GM19328 (cell line): Measurements from ENCODE around the gene PAN2.
"Not testable (repeated sequence)": the region's sequence is repeated elsewhere in the genome, so short reads cannot be mapped to it uniquely, and the experiment has no call there.

Source experiments
- ATAC-seq: cut with Tn5 transposase; IDR thresholded peaks from one replicate; pipeline ENCODE4 v1.9.1; 2021; ENCODE audit warnings: mild to moderate bottlenecking, moderate library complexity; ENCODE audit not compliant: unreplicated experiment

PAN2 gene

DNA sequence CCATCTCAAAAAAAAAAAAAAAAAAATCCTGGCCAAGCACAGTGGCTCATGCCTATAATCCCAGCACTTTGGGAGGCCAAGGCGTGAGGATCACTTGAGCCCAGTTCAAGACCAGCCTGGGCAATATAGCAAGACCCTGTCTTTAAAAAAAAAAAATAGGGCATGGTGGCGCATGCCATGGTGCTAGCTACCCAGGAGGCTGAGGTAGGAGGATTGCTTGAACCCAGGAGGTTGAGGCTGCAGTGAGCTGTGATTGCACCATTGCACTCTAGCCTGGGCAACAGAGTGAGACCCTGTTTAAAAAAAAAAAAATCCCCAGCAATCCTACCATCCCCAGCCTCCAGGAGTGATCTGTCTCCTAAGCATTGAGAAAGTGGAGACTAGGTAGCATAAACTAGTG, 8.5 kb upstream of the PAN2 start:
- ATAC-seq: not testable (repeated sequence)

DNA sequence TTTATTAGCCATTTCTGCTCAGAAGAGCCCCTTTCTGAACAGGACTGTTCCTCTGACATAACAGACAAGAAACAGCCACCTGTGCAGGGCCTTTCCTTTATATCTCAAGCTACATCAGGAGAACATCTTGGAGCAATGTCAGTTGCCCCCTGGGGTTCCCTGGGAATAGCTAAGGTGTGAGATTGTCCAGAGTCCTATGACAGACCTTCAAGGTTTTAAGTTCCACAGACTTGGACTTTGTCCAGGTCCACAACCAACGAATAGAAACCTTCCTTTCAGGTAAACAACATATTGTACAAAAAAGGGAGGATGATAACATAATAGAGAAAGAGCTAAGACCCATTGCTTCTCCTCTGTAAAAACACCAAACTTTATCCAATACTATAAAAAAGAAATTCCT, 7.8 kb upstream of the PAN2 start:
- no peak for ATAC-seq

DNA sequence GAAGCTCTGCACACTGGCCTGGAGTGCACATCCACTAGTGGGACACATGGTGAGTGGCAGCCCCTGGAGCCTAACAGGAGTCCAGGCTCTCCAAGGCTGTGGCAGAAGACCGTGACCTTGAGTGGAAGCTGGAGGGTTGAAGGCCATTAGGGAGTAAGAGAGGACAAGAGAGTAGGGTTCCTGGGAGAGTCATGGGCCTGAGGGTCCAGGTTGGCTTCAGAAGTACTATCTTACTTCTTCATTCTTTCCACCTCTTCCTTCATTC, 5.3 kb upstream of the PAN2 start:
- no peak for ATAC-seq

DNA sequence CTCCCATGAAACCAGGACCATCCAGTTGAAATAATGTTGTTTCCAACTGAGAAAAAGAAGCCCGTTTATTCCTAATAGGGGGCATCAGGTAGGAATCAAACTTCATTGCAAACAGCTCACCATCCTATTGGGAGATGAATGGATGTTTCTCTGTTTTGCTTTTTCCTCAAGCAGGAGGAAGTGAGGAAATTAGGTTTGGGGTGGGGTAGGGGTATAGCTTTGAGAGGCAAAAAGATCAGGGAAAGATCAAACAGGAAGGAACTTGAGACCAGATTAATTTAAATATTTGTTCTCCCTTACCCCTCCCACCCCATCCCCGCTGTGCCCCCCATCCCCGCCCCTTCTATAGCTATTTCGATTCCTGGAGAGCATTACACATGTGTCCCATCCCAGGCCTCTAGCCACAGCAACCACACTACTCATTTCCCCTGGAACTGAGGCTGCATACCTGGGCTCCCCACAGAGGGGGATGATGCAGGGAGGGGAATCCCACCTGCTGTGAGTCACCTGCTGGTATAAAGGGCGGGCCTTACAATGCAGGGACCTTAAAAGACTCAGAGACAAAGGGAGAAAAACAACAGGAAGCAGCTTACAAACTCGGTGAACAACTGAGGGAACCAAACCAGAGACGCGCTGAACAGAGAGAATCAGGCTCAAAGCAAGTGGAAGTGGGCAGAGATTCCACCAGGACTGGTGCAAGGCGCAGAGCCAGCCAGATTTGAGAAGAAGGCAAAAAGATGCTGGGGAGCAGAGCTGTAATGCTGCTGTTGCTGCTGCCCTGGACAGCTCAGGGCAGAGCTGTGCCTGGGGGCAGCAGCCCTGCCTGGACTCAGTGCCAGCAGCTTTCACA, 4.7 kb upstream of the PAN2 start, which contains the start of gene IL23A:
IL23A (plus strand) TSS at position 577 of the 850 bp plus-strand sequence; CDS start at position 738, 161 bp downstream.
- ATAC-seq: no peak

DNA sequence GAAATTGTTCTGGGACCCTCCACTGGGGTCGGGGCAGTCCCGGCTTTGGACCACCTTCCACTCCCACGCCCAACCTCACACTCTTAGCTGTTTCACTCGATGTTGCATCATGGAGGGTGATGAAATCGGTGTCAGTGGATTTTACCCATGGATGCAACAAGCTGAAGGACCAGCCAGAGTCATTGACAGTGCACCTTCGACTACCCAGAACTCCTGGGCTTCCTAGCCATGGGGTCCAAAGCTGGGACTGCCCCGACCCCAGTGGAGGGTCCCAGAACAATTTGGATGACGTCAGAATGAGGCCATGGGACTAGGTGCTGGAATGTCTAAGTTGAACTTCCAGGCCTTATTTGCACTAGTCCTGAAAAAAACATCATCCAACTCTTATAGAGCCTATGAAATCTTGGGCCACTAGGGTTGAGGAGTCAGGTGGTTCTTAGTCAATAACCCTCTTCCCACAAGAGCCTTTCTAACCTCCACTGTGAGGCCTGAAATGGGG, 4.0 kb upstream of the PAN2 start:
- ATAC-seq: no peak

DNA sequence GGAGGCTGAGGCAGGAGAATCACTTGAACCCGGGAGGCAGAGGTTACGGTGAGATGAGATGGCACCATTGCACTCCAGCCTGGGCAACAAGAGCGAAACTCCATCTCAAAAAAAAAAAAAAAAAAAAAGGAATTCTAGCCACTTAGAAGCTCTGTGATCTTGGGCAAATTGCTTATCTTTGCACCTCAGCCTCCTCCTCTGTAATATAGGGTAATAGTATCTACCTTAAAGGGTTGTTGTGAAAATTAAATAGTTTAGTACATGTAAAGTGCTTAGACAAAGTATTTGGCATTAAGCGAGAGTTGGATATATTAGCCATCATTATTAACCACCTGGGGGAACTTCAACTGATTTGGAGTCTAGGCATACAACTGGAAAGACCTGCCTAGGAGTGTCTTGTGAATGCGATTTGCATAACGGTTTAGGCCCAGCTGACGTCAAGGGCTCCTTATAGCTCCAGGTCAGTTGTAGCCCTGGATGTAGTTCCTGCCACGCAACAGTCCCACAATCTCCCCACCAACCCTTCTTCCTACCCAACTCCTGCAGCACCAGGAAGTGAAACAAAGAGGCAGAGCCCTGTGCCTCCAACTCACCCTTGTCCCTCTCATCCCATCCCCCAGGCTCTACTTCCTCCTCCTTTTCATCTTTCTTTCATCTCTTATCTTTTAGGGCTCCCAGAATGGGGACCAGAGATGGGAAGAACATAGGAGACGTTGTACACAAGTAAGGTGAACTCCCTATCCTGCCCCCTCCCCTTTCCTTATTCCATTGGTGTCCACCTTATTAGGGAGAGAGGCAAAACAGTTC, 2.8 kb upstream of the PAN2 start:
- no peak for ATAC-seq

DNA sequence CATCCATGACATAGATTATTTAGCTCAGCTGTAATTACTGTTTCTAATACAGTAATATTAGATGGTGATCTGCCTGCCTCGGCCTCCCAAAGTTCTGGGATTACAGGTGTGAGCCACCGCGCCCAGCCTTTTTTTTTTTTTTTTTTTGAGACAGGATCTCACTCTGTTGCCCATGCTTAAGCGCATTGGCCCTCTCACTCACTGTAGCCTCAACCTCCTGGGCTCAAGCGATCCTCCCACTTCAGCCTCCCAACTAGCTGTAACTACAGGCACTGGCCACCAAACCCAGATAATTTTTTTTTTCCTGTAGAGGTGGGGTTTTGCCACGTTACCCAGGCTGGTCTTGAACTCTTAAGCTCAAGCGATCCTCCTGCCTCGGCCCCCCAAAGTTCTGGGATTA, 1.7 kb upstream of the PAN2 start:
- not testable (repeated sequence) for ATAC-seq

DNA sequence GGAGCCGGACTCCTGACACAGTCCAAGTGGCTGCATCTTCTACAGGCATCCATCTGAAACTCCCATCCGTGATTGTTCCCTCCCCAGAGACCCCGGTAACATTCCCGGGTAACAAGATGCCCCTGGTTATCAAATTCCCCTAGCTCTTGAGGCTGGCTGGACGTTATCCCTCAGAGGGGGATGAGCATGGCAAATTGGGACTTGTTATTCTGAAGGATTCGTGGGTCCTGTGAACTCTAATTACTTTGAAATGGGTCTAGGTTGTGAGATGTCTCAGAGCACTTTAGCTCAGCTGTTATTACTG, 642 bp upstream of the PAN2 start:
- ATAC-seq: no peak

DNA sequence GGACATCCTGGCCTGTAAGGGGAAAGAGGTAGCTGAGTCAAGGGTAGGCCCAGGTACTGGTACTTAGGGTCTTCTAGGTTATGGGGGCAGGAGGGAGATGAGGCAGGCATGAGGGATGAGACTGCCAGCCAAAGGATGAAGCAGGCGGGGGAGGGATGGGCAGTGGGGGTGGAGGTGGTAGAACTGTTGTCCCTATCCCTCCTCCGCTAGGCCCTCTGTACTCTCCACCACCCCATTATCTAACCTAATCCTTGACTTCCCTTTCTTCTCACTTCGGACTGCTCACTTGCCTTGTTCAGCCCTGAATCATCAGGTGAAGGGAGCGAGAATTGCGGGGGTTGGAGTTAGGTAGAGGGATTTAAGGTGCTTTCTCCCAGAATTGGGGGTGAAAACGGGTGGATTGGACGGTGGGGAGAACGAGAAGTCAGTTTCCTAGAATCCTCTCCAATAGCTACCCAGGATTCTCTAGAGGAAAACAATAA, 562 bp downstream of the PAN2 start:
- no peak for ATAC-seq

DNA sequence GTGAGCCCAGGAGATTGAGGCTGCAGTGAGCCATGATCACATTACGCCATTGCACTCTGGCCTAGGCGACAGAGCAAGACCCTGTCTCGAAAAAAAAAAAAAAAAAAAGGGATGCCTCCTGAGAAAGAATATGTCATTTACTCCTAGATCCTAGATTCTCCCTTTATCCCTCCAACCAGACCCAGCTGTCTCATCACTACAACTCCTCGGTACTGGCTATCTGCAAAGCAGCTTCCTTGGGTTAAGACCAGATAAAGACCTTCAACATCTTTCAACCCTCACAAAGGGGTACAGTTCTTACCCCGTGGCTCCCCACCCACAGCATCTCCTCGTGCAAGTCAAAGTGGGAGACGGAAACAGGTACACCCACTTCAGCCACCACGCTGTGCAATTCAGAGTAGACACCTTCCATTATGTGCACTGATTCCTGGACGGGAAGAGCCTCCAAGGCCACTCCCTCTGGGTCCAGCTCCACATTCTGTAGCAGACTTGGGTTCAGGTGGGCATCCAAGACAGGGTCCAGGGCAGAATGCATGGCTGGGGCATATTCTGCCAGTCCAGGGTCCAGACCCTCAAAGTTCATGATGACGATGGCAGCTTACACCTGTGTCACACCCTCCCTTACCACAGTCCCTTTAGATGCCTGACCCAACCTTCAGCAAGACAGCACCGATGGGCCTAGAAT, 1.1 kb downstream of the PAN2 start:
- no peak for ATAC-seq

DNA sequence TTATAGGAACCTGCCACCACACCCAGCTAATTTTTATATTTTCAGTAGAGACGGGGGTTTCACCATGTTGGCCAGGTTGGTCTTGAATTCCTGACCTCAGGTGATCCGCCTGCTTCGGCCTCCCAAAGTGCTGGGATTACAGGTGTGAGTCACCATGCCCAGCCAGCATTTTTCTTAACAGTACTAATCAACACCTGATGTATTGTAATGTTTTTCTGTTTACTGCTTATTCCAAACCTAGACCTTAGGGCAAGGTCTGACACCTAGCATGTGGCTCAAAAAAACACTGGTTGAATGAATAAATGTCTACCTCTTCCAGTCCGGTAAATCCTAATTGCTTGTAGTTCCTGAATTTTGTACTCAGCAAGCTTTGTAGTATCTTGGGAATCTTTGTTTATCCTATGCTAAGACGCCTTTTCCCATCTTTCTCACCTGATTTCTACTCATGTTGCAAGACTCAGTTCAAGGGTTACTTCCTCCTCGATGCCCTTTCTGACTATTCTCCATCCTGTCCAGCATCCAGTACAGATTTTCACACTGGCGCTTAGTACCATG, 2.8 kb downstream of the PAN2 start:
- ATAC-seq: no peak

DNA sequence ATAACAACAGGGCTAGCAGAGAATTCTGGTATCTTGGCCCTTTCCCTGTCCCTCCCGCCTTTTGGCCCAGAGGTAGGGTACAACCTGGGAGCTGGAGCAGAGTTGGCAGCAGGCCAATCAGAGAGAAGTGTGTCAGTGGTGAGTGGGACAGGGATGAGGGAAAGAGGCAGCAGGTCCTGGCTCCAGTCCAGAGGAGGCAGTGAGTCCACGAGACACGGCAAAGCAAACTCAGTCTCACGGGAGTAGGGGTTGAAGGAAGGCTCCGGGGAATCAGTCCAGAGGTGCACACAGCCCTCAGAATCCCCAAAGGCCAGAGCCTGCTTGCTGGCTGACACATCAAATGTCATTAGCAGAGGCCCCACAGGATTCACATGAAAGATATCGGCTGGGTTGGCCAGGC, 7.3 kb downstream of the PAN2 start:
- ATAC-seq: no peak

DNA sequence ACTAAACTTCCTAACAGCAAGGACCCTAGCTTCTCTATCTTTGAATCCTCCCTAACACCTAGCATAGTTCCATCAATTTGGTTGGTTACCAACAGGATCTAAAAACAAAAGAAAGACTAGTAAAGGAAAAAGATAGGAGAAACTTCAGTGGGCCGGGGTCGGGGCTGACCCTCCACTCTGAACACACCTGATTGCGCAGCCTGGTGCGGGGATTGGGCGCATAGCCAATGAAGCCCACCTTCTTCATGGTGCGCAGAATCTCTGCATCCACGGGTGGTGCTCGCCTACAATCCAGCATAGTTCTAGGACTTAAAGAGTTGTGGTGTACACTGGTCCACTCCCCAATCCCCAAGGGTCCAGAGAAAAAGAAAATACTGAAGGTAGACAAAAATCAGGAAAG, 7.7 kb downstream of the PAN2 start:
- no peak for ATAC-seq

DNA sequence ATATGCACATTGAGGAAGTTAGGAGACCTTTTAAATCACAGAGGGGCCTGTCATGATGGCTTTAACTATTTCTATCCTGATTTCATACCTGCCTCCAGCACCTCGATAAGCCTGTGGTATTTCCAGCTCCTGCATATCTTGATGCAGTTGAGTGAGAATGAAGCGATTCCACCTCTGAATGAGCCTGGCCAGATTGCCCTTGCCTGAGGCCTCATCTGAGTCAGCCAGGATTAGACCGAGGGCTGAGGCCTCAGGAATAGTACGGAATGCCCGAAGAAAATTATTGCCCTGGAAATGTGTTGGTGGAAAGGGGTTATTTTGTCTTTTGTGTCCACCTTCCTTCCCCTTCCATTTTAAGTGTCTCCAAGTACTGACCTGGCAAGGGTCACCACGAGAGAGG, 9.6 kb downstream of the PAN2 start:
- no peak for ATAC-seq

DNA sequence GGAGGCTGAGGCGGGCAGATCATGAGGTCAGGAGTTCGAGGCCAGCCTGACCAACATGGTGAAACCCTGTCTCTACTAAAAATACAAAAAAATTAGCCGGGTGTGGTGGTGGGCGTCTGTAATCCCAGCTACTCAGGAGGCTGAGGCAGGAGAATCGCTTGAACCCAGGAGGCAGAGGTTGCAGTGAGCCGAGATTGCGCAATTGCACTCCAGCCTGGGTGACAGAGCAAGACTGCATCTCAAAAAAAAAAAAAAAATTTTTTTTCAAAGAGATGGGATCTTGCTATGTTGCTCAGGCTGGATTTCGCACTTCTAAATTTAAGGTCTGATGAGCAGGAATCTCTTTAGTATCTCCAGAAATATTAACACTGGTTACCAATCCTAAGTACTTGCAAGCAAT, 12.2 kb downstream of the PAN2 start:
- not testable (repeated sequence) for ATAC-seq

DNA sequence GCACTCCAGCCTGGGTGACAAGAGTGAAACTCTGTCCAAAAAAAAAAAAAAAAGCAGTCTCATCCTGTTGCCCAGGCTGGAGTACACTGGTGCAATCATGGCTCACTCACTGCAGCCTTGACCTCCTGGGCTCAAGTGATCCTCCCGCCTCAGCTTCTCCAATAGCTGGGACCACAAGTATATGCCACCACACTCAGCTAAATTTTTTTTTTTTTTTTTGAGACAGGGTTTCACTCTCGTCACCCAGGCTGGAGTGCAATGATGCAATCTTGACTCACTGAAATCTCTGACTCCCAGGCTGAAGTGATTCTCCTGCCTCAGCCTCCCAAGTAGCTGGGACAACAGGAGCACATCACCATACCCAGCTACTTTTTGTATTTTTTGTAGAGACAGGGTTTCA, 12.8 kb downstream of the PAN2 start:
- no peak for ATAC-seq

DNA sequence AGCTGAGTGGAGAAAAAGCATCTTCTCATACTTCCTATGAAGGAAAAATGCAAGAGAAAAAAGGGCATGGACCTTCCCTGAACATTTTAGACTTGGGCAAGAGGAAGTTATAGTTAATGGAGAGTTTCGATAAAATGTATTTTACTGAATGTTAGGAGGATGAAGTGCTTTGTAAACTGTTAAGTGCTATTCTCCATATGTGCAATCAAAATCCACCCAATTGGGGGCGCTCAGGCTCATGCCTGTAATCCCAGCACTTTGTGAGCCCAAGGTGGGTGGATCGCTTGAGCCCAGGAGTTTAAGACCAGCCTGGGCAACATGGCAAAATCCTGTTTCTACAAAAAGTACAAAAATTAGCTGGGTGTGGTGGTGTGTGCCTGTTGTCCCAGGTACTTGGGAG, 16.1 kb downstream of the PAN2 start:
- ATAC-seq: no peak

DNA sequence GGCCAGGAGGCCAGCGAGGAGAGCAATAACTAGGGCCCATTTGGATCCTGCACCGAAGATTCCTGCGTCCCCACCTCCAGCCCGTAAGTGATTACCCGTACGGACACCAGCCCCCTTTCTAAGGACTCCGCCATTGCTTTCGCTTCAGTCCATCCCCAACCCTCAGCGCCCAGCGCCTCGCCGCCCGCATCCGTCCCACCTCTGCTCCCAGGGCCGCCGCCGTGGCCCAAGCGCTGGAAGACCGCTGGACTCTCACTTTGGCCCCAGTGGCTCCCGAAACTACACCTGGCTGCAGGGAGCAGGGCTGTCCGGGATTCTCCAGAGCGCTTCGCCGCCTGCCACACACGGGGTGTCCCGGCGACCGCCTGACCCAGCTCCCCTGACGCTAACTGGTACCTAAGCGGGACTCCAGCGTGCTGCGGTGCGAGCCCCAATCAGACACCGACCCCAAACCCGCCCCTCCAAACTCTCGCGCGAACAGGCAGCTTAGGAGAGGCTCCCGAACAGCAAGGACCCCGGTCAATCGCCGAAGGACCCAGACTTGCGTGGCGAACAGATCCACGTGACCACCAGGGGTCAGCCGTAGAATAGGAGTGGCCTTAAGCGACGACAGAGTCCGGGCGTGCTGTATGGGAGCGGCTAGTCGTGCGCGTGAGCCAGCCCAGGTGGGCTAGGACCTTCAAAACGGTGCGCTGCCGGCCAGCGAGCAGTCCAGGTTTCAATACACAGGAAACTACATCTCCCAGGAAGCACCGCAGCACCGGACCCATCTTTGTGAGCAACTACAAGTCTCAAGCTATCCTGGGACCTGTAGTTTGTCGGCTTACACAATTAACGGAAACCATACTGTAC, 18.0 kb downstream of the PAN2 start, which contains the start of gene CNPY2:
CNPY2 (minus strand) TSS at position 367 of the 852 bp plus-strand sequence. CDS start 771 bp downstream, outside the sequence.
- peak; percentile 87 for ATAC-seq

DNA sequence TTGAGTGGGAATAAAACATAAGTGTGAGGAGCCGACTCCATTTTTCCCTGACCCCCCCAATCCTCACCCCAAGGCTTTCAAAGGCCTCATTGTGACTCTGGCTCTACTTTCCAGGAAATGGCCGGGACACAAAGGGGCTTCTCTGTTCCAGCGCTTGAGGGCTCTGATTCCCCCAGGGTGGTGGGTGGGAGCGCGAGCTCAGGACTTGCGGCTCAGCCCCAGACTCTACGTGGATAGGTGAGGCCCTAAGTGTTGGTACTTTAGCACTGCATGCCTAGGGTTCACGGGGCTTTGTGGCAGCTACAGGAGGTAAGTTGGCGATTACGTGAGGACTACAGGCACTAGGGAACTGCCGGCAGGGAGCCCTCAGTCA, 18.6 kb downstream of the PAN2 start:
- no peak for ATAC-seq

DNA sequence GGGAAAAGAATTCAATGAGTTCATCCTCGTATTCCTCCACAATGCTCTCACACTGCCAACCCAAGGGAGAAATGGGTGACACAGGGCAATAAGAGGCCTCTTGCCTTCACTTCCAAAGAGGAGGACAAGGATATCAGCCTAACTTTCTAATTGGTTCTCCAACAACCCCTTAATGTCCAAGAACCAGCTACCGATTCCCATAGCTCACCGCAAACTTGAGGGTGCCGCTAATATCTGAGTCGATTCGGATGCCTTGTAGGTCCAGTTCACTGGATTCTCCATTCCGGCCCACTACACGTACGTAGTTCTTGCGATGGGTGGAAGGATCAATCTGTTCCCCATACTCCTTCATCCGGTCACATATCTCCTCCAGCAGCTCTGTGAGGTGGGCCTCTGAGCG, 22.8 kb downstream of the PAN2 start:
- no peak for ATAC-seq
